Measurements from ENCODE around the gene TIAM2. TPM values are rescaled to one million over a fixed set of nuclear protein-coding genes. Genes with fewer than 3 reads are reported as not detected.

The TIAM2 gene
- total and polyA plus RNA-seq, 10 of the 15 experiments (the other 5 are each of a cell fraction or from before 2014, with no cell fraction given) = 1.1 to 10.5 (median 2.3) TPM

DNA sequence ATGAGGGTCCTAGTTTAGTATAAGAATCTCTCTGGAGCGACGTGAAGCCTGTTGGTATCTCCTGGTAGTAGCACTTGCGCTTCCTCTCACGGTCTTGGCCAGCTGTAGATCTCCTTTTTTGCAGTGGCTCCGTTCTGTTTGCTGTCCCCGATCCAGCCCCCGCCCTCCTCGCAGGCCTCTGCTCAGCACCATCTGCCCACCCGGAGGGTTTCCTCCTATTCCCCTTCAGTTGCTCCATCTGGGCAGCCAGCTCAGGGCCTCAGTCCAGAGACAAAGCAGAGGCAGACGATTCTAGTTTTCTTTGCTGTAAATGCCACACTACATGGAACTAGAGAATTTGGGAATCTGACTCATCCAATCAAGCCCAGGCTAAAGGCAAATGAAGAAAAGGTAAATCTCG lies 126.6 kb downstream of the TIAM2 start (continued):
- TF ChIP-seq MYC (IDR thresholded peaks at IDR 0.05; ENCODE audit: insufficient read depth, insufficient read length, insufficient replicate concordance, low read length, severe bottlenecking) = no peak

DNA sequence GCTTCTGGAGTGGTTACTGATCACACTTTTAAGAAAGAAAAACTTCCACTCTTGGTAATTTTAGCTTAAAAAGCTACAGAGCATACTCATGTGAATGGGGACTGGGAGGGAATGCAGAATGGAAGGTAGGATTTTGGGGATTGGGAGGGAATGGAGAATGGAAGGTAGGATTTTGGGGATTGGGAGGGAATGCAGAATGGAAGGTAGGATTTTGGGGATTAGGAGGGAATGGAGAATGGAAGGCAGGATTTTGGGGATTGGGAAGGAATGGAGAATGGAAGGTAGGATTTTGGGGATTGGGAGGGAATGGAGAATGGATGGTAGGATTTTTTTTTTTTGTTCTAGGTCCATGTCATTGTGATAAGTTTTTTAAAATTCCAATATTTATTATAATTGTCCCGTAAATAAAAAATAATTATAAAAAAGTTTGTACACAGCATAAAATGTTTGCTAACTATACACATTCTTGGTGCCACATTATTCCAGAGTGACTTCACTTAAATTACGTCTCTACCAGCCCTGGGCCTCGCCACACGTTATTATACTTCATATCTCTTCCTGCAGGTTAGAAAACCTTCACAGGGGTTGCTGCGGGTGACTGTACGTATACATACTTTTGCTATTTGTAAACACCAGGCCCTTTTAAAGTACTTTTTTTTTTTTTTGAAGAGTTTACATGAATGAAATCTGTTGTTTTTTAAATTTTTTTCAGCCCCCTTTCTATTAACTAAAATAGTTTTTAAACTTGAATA lies 127.3 kb downstream of the TIAM2 start:
- Histone ChIP-seq H3K9ac (ENCODE audit: control insufficient read depth, insufficient read depth, low read length) (no peak overlapping the region), H4K20me1 (ENCODE audit: control insufficient read depth, insufficient read depth) (no peaks in the 10 kb centered on the region), H3K4me2 (ENCODE audit: control insufficient read depth, insufficient read depth) (no peak overlapping the region), H3K36me3 (ENCODE audit: control insufficient read depth in 2 of 2, insufficient read depth in 2 of 2, low read length in 1 of 2) (no peaks in the 10 kb centered on the region), H3K4me1 (ENCODE audit: control insufficient read depth, insufficient read depth, low read length) (no peaks in the 10 kb centered on the region), H3K79me2 (ENCODE audit: control insufficient read depth, insufficient read depth, low read length) (no peaks in the 10 kb centered on the region), H3K4me3 (no peak overlapping the region), H3K27ac (ENCODE audit: control insufficient read depth, insufficient read depth) (no peak overlapping the region), H2AFZ (ENCODE audit: control insufficient read depth, low read depth, low read length) (no peak overlapping the region), H3K27me3 (replicated peaks in 1 of 2; ENCODE audit: control insufficient read depth in 2 of 2, insufficient read depth in 2 of 2, low read length in 1 of 2) (no peaks in the 10 kb centered on the region), H3K9me3 (replicated peaks; ENCODE audit: control insufficient read depth, insufficient read depth, low read length) (no peaks in the 10 kb centered on the region)
- ChIA-PET RAD21 (ENCODE audit: unreplicated experiment) (no interaction called here), POLR2A (no interaction called here), SMC1A (ENCODE audit: uncharacterized antibody, unreplicated experiment) (interaction anchor here (0.6 to 1.5 kb wide), 2 partner anchors 18 to 45 kb away, joined by 3 read pairs; no protein-coding TSS in a partner anchor), CTCF (interaction anchor here (1.4 kb wide), 1 partner anchor 9 kb away, joined by 6 read pairs; no protein-coding TSS in a partner anchor)
- WGBS (ENCODE audit: insufficient coverage, insufficient replicate concordance, low lambda C conversion rate, missing lambda C conversion rate) = 44% methylated on average over 6 of the region's 6 CpGs
- no peak for ATAC-seq
- no peak for FAIRE-seq
- intact Hi-C loops (cut with micrococcal nuclease; ENCODE audit: unreplicated experiment) = no loop called here
- TF ChIP-seq ETV6 (conservative IDR thresholded peaks at IDR 0.05 in 1 of 2, IDR thresholded peaks at IDR 0.05 in 1 of 2; ENCODE audit: borderline replicate concordance in 1 of 2, low read depth in 1 of 2) = no peak
- TF ChIP-seq PAX8 (IDR thresholded peaks at IDR 0.05) = no peak
- TF ChIP-seq, protein P1, sequence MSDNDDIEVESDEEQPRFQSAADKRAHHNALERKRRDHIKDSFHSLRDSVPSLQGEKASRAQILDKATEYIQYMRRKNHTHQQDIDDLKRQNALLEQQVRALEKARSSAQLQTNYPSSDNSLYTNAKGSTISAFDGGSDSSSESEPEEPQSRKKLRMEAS (IDR thresholded peaks at IDR 0.05; ENCODE audit: low read depth, low read length) = no peak
- TF ChIP-seq SMC3 (IDR thresholded peaks at IDR 0.05; ENCODE audit: borderline replicate concordance, low read length) = no peak
- no peak for TF ChIP-seq MYC (IDR thresholded peaks at IDR 0.05; ENCODE audit: insufficient read depth, insufficient read length, insufficient replicate concordance, low read length, severe bottlenecking)
- TF ChIP-seq TCF12 (IDR thresholded peaks at IDR 0.05; ENCODE audit: low read depth, low read length) = no peak
- no peak for TF ChIP-seq ASH2L (IDR thresholded peaks at IDR 0.05; ENCODE audit: borderline replicate concordance, low read depth)
- TF ChIP-seq IKZF1 (conservative IDR thresholded peaks at IDR 0.05) = no peak
- no peak for TF ChIP-seq EZH2 (IDR thresholded peaks at IDR 0.05; ENCODE audit: borderline replicate concordance, control insufficient read depth, low read depth, low read length)
- no peak for TF ChIP-seq ZBED1 (IDR thresholded peaks at IDR 0.05; ENCODE audit: borderline replicate concordance)
- TF ChIP-seq, protein P2, sequence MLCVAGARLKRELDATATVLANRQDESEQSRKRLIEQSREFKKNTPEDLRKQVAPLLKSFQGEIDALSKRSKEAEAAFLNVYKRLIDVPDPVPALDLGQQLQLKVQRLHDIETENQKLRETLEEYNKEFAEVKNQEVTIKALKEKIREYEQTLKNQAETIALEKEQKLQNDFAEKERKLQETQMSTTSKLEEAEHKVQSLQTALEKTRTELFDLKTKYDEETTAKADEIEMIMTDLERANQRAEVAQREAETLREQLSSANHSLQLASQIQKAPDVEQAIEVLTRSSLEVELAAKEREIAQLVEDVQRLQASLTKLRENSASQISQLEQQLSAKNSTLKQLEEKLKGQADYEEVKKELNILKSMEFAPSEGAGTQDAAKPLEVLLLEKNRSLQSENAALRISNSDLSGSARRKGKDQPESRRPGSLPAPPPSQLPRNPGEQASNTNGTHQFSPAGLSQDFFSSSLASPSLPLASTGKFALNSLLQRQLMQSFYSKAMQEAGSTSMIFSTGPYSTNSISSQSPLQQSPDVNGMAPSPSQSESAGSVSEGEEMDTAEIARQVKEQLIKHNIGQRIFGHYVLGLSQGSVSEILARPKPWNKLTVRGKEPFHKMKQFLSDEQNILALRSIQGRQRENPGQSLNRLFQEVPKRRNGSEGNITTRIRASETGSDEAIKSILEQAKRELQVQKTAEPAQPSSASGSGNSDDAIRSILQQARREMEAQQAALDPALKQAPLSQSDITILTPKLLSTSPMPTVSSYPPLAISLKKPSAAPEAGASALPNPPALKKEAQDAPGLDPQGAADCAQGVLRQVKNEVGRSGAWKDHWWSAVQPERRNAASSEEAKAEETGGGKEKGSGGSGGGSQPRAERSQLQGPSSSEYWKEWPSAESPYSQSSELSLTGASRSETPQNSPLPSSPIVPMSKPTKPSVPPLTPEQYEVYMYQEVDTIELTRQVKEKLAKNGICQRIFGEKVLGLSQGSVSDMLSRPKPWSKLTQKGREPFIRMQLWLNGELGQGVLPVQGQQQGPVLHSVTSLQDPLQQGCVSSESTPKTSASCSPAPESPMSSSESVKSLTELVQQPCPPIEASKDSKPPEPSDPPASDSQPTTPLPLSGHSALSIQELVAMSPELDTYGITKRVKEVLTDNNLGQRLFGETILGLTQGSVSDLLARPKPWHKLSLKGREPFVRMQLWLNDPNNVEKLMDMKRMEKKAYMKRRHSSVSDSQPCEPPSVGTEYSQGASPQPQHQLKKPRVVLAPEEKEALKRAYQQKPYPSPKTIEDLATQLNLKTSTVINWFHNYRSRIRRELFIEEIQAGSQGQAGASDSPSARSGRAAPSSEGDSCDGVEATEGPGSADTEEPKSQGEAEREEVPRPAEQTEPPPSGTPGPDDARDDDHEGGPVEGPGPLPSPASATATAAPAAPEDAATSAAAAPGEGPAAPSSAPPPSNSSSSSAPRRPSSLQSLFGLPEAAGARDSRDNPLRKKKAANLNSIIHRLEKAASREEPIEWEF (IDR thresholded peaks at IDR 0.05; ENCODE audit: insufficient replicate concordance, low read depth, low read length) = no peak
- TF ChIP-seq BHLHE40 (IDR thresholded peaks at IDR 0.05; ENCODE audit: borderline replicate concordance in 1 of 2, low read depth in 2 of 2, low read length in 1 of 2) = no peak
- no peak for DNase-seq (ENCODE audit: low read depth, low spot score)
- in situ Hi-C loops (cut with MboI) = no loop called here
- no TSS peak for BruUV-seq (replicated peaks)

All from GM12878 (cell line).